Measurements from ENCODE around the gene TYRP1.

- no peak for TF ChIP-seq CTCF (IDR thresholded peaks at IDR 0.05)
- TF ChIP-seq POLR2A (IDR thresholded peaks at IDR 0.05): no peak
Observed at GRCh38 chr9:12748954-12749353, 55.8 kb downstream of the TYRP1 start.
